HG02852 (cell line): ENCODE measurements around the gene HHIP.

Experiments
- ATAC-seq: cut with Tn5 transposase; IDR thresholded peaks from one replicate; pipeline ENCODE4 v1.9.1; 2021; ENCODE audit warnings: mild to moderate bottlenecking, moderate library complexity; ENCODE audit not compliant: unreplicated experiment

The HHIP gene

GRCh38 chr4:144705601-144706590 is 59.9 kb downstream of the HHIP start:
- ATAC-seq: no peak

DNA sequence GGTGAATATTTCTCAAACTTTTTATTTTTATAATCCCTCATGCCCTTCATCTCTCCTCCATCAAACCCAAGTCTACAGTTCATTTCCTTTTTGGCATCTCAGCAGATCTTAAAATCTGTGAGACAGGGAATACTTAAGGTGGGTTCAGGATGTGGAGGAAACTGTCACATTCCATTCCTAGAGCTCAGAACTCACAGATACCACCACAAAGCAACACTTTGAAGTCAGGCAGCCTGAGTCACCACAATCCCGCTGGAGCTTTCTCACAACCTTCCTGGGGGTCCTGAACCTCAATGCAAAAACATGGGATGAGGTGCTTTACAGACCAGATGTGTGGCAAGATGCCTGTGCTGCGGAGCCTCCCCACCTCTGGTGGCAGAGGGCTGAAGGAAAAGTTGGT is 63.2 kb downstream of the HHIP start:
- no peak for ATAC-seq

- ATAC-seq: no peak
These were observed 64.0 kb downstream of the HHIP start for GRCh38 chr4:144709793-144710525.

- ATAC-seq: no peak
These were observed 64.6 kb downstream of the HHIP start for GRCh38 chr4:144710526-144710912.

- ATAC-seq: no peak
These were observed 65.9 kb downstream of the HHIP start for GRCh38 chr4:144711700-144712456.

DNA sequence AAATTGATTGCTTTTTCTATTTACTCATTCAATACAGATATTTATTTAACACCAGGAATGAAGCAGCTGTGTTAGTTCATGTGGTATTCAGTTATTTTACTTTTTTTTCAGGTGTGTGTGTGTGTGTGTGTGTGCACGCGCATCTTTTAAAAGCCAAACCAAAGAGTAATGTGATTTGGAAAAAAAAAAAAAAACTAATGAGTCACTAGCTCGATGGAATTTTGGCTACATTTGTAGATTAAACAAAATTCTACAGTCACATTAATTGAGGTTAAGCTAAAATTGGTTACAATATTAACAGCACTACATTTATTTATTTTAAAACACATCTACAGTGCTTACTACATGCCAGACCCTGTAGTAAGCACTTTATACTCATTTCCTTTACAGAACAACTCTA is 66.8 kb downstream of the HHIP start:
- no peak for ATAC-seq

GRCh38 chr4:144714166-144714565 is 68.2 kb downstream of the HHIP start:
- no peak for ATAC-seq

DNA sequence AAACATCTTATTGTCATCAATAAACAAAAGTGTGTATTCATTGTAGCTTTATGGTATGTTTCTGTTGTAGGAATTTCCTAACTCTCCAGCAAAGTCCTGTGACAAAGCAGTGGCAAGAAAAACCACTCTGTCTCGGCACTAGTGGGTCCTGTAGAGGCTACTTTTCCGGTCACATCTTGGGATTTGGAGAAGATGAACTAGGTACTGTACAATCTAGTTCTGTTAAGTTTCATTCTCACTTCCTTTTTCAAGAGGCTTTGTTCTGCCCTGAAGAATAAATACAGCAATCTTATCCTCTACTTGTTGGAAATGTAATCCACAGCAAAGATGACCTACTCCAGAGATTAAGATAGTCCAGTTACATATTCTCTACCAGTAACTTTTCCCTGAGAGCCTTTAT is 69.3 kb downstream of the HHIP start:
- ATAC-seq: no peak

- no peak for ATAC-seq
These were observed 70.8 kb downstream of the HHIP start for GRCh38 chr4:144716778-144717177.

DNA sequence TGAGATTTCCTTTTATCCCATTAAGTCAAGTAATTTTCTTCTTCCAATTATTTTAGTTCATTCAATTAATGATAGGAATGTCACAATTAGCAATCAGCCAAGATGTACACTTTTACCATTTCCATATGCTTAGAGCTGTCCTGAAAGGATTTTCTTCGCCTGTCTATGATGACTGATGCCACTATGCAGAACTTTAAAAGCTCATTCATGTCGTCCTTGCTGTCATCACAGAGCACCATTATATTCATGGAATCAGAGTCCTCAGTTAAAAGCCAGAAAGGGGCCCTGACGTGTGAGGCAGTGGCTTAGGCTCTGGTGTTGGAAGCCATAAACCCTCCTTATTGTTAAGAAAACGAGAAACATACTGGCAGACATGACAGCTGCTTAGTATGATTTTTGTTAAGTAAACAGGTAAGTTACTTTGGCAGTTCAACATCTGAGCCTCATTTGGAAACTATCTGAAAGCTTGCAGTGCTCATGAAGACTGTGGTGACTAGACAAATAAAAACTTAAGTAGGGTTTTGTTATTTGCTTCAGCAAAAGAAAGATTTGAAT is 73.1 kb downstream of the HHIP start:
- ATAC-seq: no peak

- no peak for ATAC-seq
These were observed 74.5 kb downstream of the HHIP start for GRCh38 chr4:144720491-144720890.

DNA sequence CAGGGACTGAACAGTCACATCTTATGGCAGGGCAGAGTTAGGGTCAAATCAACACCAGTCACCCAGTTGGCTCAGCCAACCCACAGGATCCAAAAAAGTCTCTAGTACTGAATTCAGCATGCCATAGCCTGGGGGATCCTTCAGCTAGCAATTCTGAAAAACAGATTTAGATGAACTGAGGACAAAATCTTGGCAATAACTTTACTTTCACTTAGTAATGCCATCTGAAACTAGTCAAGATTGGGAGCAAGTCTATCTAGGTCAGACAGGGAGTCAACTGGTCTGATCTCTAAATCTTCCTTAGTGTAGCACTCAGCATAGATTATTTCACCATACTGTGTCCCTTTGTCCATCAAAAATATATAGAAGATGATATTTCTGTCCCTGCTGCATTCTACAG is 76.0 kb downstream of the HHIP start:
- ATAC-seq: no peak

GRCh38 chr4:144723471-144723870 is 77.5 kb downstream of the HHIP start:
- ATAC-seq: no peak

DNA sequence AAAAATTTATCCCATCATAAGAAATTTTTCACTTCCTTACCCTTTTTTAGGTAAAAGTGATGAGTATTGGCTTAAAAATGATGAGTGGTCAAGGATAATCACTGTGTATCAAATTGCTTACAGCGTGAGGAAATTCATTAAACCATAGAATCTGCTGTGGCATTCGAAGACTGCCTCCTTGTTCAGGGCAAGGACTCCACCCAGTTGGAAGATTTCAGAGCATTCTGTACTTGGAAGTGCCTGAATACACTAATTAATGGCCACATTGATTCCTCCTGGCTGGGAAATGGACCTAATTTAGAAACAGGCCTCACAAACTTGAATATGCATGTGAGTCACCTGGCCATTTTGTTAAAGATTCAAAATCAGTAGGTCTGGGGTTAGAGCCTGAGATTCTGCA is 83.2 kb downstream of the HHIP start:
- no peak for ATAC-seq

- no peak for ATAC-seq
These were observed 86.8 kb downstream of the HHIP start for GRCh38 chr4:144732584-144733428.

- no peak for ATAC-seq
These were observed 87.6 kb downstream of the HHIP start for GRCh38 chr4:144733566-144733965.

DNA sequence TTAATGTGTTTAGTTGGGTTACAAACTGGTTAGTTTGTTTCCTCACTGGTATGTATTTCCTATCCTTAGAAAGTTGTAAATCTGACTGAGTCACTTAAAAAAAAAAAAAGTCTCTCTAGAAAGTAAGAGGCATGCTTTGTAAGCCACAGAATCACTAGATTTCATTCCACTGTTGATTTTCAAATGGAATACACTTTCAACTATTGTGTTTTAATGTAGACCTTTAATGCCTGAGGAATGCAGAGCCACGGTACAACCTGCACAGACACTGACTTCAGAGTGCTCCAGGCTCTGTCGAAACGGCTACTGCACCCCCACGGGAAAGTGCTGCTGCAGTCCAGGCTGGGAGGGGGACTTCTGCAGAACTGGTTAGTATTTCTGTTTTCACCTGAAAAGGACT is 88.6 kb downstream of the HHIP start:
- ATAC-seq: no peak

- no peak for ATAC-seq
These were observed 92.7 kb downstream of the HHIP start for GRCh38 chr4:144738649-144739048.

GRCh38 chr4:144739511-144740033 is 93.6 kb downstream of the HHIP start:
- ATAC-seq: no peak

DNA sequence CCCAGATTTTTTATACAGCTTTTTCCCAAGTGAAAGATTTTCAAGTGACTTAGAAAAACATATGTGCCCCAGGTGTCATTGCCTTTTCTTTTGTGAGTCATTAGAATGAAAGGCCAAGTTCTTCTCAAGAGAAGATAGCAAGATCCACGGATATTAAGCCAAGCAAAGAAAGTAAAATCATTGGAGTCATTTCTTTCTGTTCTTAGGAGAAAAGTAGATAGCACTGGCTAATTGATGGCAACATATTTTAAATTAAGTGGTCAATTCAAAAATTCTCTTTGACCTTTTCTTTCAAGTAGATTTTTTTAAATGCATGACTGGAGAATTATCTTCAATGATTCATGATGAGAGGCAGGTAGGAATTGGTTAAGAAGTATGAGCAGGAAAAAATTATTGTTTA is 94.4 kb downstream of the HHIP start:
- no peak for ATAC-seq
